ENCODE measurements around the gene GAS6.
"Not testable (repeated sequence)": the region's sequence is repeated elsewhere in the genome, so short reads cannot be mapped to it uniquely, and the experiment has no call there.

The GAS6 gene

DNA sequence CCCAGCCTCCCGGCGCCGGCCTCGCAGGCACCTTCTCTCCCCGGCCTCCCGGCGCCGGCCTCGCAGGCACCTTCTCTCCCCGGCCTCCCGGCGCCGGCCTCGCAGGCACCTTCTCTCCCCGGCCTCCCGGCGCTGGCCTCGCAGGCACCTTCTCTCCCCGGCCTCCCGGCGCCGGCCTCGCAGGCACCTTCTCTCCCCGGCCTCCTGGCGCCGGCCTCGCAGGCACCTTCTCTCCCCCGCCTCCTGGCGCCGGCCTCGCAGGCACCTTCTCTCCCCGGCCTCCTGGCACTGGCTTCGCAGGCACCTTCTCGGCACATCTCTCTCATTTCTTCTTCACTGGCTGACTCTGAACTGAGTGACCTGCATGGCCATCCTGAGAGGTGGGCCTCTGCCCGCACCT is 37.4 kb downstream of the GAS6 start:
- peaks cover 18% of the 10 kb centered on the region for H3K36me3 ChIP-seq (ENCODE audit: control insufficient read depth, insufficient read depth, low read length)

DNA sequence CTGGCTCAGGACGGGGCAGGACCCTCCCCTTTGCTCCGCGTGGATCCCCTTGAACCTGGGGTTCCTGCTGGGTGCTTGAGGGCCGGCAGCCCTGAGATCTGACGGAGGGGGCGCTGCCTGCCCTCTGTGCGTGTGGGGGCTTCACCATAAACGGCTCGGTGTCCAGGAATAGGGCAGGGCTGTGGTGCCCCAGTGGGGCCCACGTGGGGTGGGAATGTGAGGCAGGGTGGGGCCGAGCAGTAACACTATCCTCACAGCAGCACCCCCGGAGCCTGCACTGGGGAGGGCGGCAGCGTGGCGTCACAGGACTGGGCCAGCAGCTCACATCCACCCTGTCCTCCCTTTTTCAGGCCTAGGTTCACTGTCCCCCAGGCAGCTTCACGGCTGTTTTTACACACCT is 38.0 kb downstream of the GAS6 start:
- H3K9ac ChIP-seq (ENCODE audit: low read depth, low read length), result no peak overlapping the region
- H3K4me3 ChIP-seq (ENCODE audit: low read depth, low read length), result no peak overlapping the region
- no peaks in the 10 kb centered on the region for H3K27me3 ChIP-seq (ENCODE audit: control insufficient read depth, insufficient read depth, low read length)
- H3K9me3 ChIP-seq (ENCODE audit: control insufficient read depth, insufficient read depth, low read length), result no peaks in the 10 kb centered on the region
- peaks cover 18% of the 10 kb centered on the region for H3K36me3 ChIP-seq (ENCODE audit: control insufficient read depth, insufficient read depth, low read length)
- no peaks in the 10 kb centered on the region for H3K4me1 ChIP-seq (ENCODE audit: control insufficient read depth, insufficient read depth, low read length)

More for the DNA sequence above, 37.4 kb downstream of the GAS6 start:
- not testable (repeated sequence) for H3K4me1 ChIP-seq (ENCODE audit: control insufficient read depth, insufficient read depth, low read length); H3K27me3 ChIP-seq (ENCODE audit: control insufficient read depth, insufficient read depth, low read length); H3K9me3 ChIP-seq (ENCODE audit: control insufficient read depth, insufficient read depth, low read length); H3K9ac ChIP-seq (ENCODE audit: low read depth, low read length); H3K4me3 ChIP-seq (ENCODE audit: low read depth, low read length)

GRCh38 chr13:113823771-113824170 is 40.1 kb downstream of the GAS6 start:
- Histone ChIP-seq H3K9me3 (ENCODE audit: control insufficient read depth, insufficient read depth, low read length) (no peaks in the 10 kb centered on the region), H3K9ac (ENCODE audit: low read depth, low read length) (no peak overlapping the region), H3K27me3 (ENCODE audit: control insufficient read depth, insufficient read depth, low read length) (no peaks in the 10 kb centered on the region), H3K4me1 (ENCODE audit: control insufficient read depth, insufficient read depth, low read length) (no peaks in the 10 kb centered on the region), H3K36me3 (ENCODE audit: control insufficient read depth, insufficient read depth, low read length) (peaks cover 21% of the 10 kb centered on the region), H3K4me3 (ENCODE audit: low read depth, low read length) (no peak overlapping the region)

DNA sequence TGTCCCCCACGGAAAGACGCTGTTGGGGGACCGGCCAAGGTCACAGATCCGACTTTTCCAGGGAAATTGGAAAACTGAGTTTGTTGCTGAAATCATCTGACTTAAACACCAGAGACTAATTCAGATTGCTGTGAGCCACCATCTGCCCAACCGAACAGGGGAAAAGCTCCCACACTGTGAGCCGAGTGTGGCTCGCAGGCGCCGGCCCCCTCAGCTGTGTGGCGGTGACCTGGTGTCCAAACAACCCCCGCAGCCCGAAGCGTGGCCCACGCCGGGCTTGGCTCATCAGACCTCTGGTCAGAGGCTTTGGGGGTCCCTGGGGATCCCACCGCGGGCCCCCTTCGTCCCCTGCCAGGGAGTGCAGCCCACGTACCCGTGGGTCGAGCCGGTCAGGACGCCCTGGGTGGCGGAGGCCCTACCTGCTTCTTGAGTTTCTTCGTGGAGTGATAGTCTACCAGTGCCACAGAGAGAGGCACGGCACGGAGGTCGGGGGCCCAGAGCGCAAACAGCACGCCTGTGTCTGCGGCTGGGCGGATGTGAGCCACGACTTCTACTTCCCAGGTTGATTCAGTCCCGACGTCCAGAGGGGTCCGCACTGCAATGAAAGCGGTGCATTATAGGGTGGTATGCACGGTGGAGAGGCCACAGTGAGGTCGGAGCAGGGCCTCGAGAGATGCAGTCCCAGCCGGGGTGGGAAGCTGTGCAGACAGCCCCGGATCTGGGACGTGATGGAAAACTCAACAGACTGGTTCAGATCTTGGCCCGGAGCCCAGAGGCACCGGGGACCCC is 40.7 kb downstream of the GAS6 start:
- peaks cover 21% of the 10 kb centered on the region for H3K36me3 ChIP-seq (ENCODE audit: control insufficient read depth, insufficient read depth, low read length)
- H3K4me1 ChIP-seq (ENCODE audit: control insufficient read depth, insufficient read depth, low read length), result no peaks in the 10 kb centered on the region
- no peaks in the 10 kb centered on the region for H3K27me3 ChIP-seq (ENCODE audit: control insufficient read depth, insufficient read depth, low read length)
- H3K9ac ChIP-seq (ENCODE audit: low read depth, low read length), result no peak overlapping the region
- no peak overlapping the region for H3K4me3 ChIP-seq (ENCODE audit: low read depth, low read length)
- no peaks in the 10 kb centered on the region for H3K9me3 ChIP-seq (ENCODE audit: control insufficient read depth, insufficient read depth, low read length)

GRCh38 chr13:113822266-113822665 is 41.6 kb downstream of the GAS6 start:
- no peak overlapping the region for H3K9ac ChIP-seq (ENCODE audit: low read depth, low read length)
- H3K4me1 ChIP-seq (ENCODE audit: control insufficient read depth, insufficient read depth, low read length), result no peaks in the 10 kb centered on the region

DNA sequence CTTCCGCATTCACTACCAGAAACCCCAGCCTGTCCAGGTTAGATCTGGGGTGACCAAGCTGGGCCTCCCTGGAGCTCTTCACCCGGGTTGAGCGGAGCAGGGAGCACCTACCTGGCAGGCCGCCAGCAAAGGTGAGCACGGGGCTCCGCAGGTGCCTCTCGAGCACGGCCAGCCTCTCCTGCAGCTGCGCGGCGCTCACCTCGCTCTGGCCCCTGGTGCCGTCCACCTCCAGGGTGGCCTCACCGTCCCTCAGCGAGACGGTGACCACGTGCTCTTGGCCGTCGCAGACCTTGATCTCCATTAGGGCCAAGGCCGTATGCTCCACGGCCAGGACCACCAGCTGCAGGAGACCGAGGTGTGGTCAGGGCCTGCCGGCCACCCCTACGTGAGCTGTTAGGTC is 42.0 kb downstream of the GAS6 start:
- Histone ChIP-seq H3K4me3 (ENCODE audit: low read depth, low read length) (no peak overlapping the region), H3K4me1 (ENCODE audit: control insufficient read depth, insufficient read depth, low read length) (no peaks in the 10 kb centered on the region), H3K36me3 (ENCODE audit: control insufficient read depth, insufficient read depth, low read length) (peaks cover 17% of the 10 kb centered on the region), H3K9me3 (ENCODE audit: control insufficient read depth, insufficient read depth, low read length) (no peaks in the 10 kb centered on the region), H3K9ac (ENCODE audit: low read depth, low read length) (no peak overlapping the region), H3K27me3 (ENCODE audit: control insufficient read depth, insufficient read depth, low read length) (no peaks in the 10 kb centered on the region)

More at GRCh38 chr13:113822266-113822665, 41.6 kb downstream of the GAS6 start:
- peaks cover 18% of the 10 kb centered on the region for H3K36me3 ChIP-seq (ENCODE audit: control insufficient read depth, insufficient read depth, low read length)
- H3K27me3 ChIP-seq (ENCODE audit: control insufficient read depth, insufficient read depth, low read length), result no peaks in the 10 kb centered on the region
- no peaks in the 10 kb centered on the region for H3K9me3 ChIP-seq (ENCODE audit: control insufficient read depth, insufficient read depth, low read length)
- H3K4me3 ChIP-seq (ENCODE audit: low read depth, low read length), result no peak overlapping the region

- no peak overlapping the region for H3K4me3 ChIP-seq (ENCODE audit: low read depth, low read length)
- no peak overlapping the region for H3K9ac ChIP-seq (ENCODE audit: low read depth, low read length)
- no peaks in the 10 kb centered on the region for H3K4me1 ChIP-seq (ENCODE audit: control insufficient read depth, insufficient read depth, low read length)
- peaks cover 17% of the 10 kb centered on the region for H3K36me3 ChIP-seq (ENCODE audit: control insufficient read depth, insufficient read depth, low read length)
- no peaks in the 10 kb centered on the region for H3K27me3 ChIP-seq (ENCODE audit: control insufficient read depth, insufficient read depth, low read length)
- no peaks in the 10 kb centered on the region for H3K9me3 ChIP-seq (ENCODE audit: control insufficient read depth, insufficient read depth, low read length)
Observed at GRCh38 chr13:113820813-113821651, 42.8 kb downstream of the GAS6 start.

GRCh38 chr13:113819731-113820715 is 43.9 kb downstream of the GAS6 start:
- H3K27me3 ChIP-seq (ENCODE audit: control insufficient read depth, insufficient read depth, low read length), result no peaks in the 10 kb centered on the region
- H3K4me1 ChIP-seq (ENCODE audit: control insufficient read depth, insufficient read depth, low read length), result no peaks in the 10 kb centered on the region
- no peak overlapping the region for H3K4me3 ChIP-seq (ENCODE audit: low read depth, low read length)
- peaks cover 17% of the 10 kb centered on the region for H3K36me3 ChIP-seq (ENCODE audit: control insufficient read depth, insufficient read depth, low read length)
- H3K9me3 ChIP-seq (ENCODE audit: control insufficient read depth, insufficient read depth, low read length), result no peaks in the 10 kb centered on the region
- no peak overlapping the region for H3K9ac ChIP-seq (ENCODE audit: low read depth, low read length)

DNA sequence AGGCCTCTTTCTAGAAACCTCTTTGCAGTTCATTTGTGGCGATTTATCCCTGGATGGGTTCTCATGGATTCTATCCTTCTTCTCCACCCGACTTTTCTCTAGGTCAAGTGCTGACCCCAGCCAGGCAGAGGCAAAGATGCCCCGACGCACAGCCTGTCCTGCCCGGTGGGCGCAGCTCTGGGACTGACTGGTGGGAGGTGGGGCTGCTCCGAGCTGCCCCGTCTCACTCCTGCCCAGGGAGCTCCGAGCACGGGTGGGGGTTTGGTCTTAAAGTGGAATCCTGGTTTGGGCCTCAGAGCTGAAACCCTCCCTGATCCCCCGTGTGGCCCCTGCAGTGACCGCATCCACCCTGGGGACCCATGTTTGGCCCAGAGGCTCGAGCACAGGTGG is 44.5 kb downstream of the GAS6 start:
- H3K9ac ChIP-seq (ENCODE audit: low read depth, low read length), result no peak overlapping the region
- no peaks in the 10 kb centered on the region for H3K4me1 ChIP-seq (ENCODE audit: control insufficient read depth, insufficient read depth, low read length)
- peaks cover 17% of the 10 kb centered on the region for H3K36me3 ChIP-seq (ENCODE audit: control insufficient read depth, insufficient read depth, low read length)
- H3K9me3 ChIP-seq (ENCODE audit: control insufficient read depth, insufficient read depth, low read length), result no peaks in the 10 kb centered on the region
- H3K4me3 ChIP-seq (ENCODE audit: low read depth, low read length), result no peak overlapping the region
- no peaks in the 10 kb centered on the region for H3K27me3 ChIP-seq (ENCODE audit: control insufficient read depth, insufficient read depth, low read length)

- peaks cover 17% of the 10 kb centered on the region for H3K36me3 ChIP-seq (ENCODE audit: control insufficient read depth, insufficient read depth, low read length)
- H3K9me3 ChIP-seq (ENCODE audit: control insufficient read depth, insufficient read depth, low read length), result no peaks in the 10 kb centered on the region
- no peak overlapping the region for H3K9ac ChIP-seq (ENCODE audit: low read depth, low read length)
- H3K4me3 ChIP-seq (ENCODE audit: low read depth, low read length), result no peak overlapping the region
- H3K27me3 ChIP-seq (ENCODE audit: control insufficient read depth, insufficient read depth, low read length), result no peaks in the 10 kb centered on the region
- no peaks in the 10 kb centered on the region for H3K4me1 ChIP-seq (ENCODE audit: control insufficient read depth, insufficient read depth, low read length)
Observed at GRCh38 chr13:113818700-113819295, 45.1 kb downstream of the GAS6 start.
